Stimulated activated CD4-positive, alpha-beta T cell treated with anti-CD3 and anti-CD28 coated beads, Interleukin-4, amount 100 ng/mL, for 24 hours (primary cell): Measurements from ENCODE around the gene POU1F1.
"Not testable (repeated sequence)": the region's sequence is repeated elsewhere in the genome, so short reads cannot be mapped to it uniquely, and the experiment has no call there.

Source experiments
- DNase-seq: peaks from one replicate; pipeline ENCODE4 v3.0.0-alpha.2; 2020

Gene POU1F1

GRCh38 chr3:87248831-87249230 is 27.6 kb downstream of the POU1F1 start:
- DNase-seq, result no peak

DNA sequence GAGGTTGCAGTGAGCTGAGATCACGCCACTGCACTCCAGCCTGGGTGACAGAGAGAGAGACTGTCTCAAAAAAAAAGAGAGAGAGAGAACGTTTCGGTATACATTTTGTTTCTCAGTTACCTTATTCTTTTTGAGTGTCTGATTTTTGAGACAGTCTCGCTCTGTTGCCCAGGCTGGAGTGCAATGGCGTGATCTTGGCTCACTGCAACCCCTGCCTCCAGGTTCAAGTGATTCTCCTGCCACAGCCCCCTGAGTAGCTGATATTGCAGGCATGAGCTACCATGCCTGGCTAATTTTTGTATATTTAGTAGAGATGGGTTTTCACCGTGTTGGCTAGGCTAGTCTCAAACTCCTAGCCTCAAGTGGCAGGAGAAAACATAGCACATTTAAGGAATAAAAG is 28.2 kb downstream of the POU1F1 start:
- not testable (repeated sequence) for DNase-seq

- DNase-seq, result no peak
Measured at GRCh38 chr3:87247430-87247773, 29.0 kb downstream of the POU1F1 start.

DNA sequence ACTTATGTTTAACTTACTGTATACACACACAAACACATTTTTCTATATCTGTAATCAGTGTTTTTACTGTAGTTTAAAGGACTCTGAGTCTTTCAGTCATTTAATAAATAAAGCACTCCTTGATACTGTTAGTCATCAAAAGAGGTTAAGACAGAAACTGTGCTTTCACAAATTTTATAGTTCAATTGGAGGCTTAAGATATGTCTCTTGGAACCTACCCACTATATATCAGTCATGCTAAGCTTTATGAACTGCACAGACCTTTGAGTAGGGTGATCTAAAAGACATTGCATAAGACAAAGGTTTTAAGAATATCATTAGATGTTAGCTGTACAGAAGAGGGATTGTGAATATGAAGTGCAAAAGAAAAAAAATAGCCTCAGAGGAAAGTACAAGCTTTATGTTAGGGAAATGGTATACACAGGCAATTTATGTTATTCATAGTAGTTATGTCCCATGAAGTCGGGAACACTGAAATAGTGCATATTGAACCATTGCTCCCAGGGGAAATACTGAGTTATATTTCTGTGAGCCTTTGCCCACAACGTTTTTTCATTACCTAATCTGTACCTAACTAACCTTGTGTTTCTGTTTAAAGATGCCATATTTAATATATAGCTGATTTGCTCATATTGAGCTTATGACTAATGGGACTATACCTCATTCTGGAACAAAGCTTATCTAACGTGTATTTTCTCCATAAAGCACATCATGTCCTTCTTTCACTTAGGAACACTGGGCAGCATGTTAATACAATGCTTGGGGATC is 29.5 kb downstream of the POU1F1 start:
- DNase-seq, result no peak

DNA sequence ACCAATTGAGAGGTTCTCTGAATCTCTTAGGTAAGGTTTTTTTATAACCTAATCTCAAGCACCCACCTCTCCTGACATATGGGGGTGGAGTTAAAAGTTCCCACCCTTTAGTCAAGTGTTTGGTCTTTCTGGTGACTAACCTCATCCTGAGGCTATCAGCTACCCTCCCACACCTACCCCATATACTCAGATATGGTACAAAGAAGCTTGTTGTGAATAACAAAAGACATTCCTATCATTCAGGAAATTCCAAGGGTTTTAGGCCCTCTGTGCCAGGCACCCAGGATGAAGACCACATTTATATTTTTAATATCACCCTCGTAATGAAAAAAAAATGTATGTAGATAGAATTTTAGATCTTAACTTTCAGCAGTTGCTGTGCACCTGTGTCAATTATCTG is 40.3 kb downstream of the POU1F1 start:
- DNase-seq, result no peak

- DNase-seq, result no peak
Measured at GRCh38 chr3:87233805-87234204, 42.6 kb downstream of the POU1F1 start.

GRCh38 chr3:87229113-87229512 is 47.3 kb downstream of the POU1F1 start:
- no peak for DNase-seq

- DNase-seq, result no peak
Measured at GRCh38 chr3:87228316-87228715, 48.1 kb downstream of the POU1F1 start.

GRCh38 chr3:87227835-87228144 is 48.6 kb downstream of the POU1F1 start:
- no peak for DNase-seq

DNA sequence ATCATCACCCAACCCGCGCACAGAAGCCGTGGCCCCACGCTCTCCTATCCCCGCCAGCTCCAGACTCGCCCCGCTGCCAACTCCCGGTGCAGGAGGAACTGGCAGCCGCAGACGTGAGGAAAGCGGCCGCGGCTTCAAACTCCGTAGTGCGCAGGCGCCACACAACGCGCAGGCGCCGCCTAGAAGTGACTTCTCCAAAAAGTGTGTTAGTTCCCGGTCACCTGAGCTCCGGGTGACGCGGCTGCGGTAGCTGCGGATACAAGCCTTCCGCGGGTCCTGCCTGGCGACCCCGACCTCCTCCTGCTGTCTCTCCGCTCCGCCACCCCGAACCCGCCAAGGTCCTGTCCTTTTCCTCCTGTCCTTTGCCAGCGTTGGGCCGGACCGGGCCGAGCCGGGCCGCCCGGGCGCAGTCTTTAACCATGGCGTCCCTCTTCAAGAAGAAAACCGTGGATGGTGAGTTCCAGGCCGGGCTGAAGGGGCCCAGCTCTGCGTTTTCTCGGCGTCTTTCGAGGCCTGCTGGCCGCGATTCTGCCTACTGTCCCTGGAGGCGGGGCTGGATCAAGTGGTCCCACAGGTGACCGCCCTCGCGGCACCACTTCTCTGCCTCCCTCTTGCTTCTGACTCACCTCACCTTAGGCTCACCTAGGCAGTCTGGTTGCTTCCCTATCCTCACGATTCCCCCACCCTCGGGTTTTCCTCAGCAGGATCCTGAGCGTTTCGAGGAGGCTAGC is 49.1 kb downstream of the POU1F1 start, which contains the start of gene CHMP2B:
TSS of gene CHMP2B (plus strand) at position 206 of the 731 bp plus-strand sequence. CDS start at position 420, 214 bp downstream.
- DNase-seq, result peak; percentile 92

DNA sequence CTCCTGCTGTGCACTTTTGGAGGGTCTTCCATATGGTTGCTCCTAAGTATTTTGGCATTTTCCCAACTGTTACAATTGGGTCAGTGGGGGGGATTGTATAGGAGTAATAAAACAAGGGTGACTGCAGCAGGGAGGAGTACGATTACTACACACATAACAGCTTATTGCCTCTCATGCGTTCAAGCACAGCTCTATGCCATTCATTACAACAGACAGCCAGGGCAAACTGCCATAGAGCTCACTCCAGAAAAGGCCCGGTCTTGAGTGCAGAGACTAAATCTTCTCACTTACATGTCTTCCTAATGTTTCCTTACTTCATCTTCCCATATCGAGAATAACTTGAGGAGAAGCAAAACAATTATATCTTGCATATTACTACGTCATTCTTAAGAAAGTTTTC is 50.7 kb downstream of the POU1F1 start:
- no peak for DNase-seq

GRCh38 chr3:87219611-87220010 is 56.8 kb downstream of the POU1F1 start:
- DNase-seq, result no peak

DNA sequence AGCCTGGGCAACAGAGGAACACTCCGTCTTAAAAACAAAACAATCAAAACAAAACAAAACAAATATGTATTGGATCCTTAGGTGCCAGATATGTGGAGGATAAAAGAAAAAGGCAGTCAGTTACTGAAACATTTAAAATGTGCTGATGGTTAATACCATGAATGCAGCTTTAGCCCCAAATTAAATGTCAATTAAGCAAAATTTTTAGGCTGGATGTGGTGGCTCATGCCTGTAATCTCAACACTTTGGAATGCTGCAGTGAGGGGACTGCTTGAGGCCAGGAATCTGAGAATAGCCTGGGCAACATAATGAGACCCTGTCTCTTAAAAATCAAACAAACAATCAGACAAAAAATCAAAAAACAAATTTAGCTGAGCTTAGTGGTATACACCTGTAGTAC is 57.8 kb downstream of the POU1F1 start:
- DNase-seq, result no peak
